Lower lobe of right lung (tissue), 2 donors: ENCODE data around the gene LPGAT1. TPM values are rescaled to one million over a fixed set of nuclear protein-coding genes. Genes with fewer than 3 reads are reported as not detected.

Experiments used
- ATAC-seq, 2 donors: fragments of 200-7000 bp; cut with Tn5 transposase; one replicate each; pipeline ENCODE4 v1.9.1; 2020 to 2022; ENCODE audit warnings: mild to moderate bottlenecking in 2 of 2, moderate library complexity in 2 of 2
- DNase-seq: peaks from one replicate; pipeline ENCODE4 v3.0.0-alpha.2; 2020
- H3K27ac ChIP-seq: fragments of 200-600 bp; one replicate; pipeline ENCODE4 v1.8.0; 2022
- H3K27me3 ChIP-seq: fragments of 200-600 bp; one replicate; pipeline ENCODE4 v1.8.0; 2022; ENCODE audit warnings: low read depth
- H3K36me3 ChIP-seq: fragments of 200-600 bp; one replicate; pipeline ENCODE4 v1.8.0; 2022; ENCODE audit warnings: mild to moderate bottlenecking
- H3K4me1 ChIP-seq: fragments of 200-600 bp; one replicate; pipeline ENCODE4 v1.8.0; 2022
- H3K4me3 ChIP-seq: fragments of 200-600 bp; one replicate; pipeline ENCODE4 v1.8.0; 2022; ENCODE audit warnings: mild to moderate bottlenecking
- H3K9me3 ChIP-seq: fragments of 200-600 bp; one replicate; pipeline ENCODE4 v1.8.0; 2022
- intact Hi-C: fragments of 100-400 bp; cut with DNase I; formaldehyde crosslinking; loops from one replicate; pipeline ENCODE4 v1.11.0; 2022
- total RNA-seq: library from RNA; stranded (reverse); fragmentation: NEBNext Ultra II Directional; extraction: Animal tissue kit (Norgen Biotek cat#: 25700); gene quantifications from one replicate; pipeline ENCODE4 v1.2.1, GENCODE V29; 2021
- TF ChIP-seq, protein P1 (sequence below): fragments of 200-600 bp; IDR thresholded peaks from one replicate; pipeline ENCODE4 v1.8.0; 2022; ENCODE audit warnings: antibody characterized with exemption, mild to moderate bottlenecking
- donor health status: DM: no; HTN: yes; CAD: no; lungs with severe emphysema.

The LPGAT1 gene
- total RNA-seq, 1 donor from 2014 or later, result 34.9 TPM

DNA sequence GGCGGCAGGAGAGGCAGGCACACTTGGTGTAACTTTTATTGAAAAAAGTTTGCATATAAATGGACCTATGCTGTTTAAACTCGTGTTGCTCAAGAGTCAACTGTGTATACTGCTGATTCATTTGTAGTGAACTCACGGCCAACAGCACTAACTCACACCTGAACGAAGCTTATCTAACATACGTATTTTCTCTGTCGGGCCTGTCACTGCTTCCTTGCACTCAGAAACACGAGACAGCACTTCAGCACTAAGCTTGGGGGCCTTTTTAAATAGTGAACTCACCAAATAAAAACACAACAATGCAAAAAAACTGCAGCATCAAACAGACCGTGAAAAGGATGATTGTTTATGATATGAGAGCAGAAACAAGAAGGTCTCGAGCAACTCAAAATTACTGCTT lies 96.2 kb downstream of the LPGAT1 start:
- no peaks in the 10 kb centered on the region for H3K36me3 ChIP-seq
- H3K27me3 ChIP-seq, result no peaks in the 10 kb centered on the region
- H3K27ac ChIP-seq, result no peak overlapping the region
- DNase-seq (no peak), ATAC-seq (no peak)
- H3K4me3 ChIP-seq, result no peak overlapping the region
- H3K9me3 ChIP-seq, result no peaks in the 10 kb centered on the region
- intact Hi-C loops, result no loop called here
- TF ChIP-seq, protein P1, sequence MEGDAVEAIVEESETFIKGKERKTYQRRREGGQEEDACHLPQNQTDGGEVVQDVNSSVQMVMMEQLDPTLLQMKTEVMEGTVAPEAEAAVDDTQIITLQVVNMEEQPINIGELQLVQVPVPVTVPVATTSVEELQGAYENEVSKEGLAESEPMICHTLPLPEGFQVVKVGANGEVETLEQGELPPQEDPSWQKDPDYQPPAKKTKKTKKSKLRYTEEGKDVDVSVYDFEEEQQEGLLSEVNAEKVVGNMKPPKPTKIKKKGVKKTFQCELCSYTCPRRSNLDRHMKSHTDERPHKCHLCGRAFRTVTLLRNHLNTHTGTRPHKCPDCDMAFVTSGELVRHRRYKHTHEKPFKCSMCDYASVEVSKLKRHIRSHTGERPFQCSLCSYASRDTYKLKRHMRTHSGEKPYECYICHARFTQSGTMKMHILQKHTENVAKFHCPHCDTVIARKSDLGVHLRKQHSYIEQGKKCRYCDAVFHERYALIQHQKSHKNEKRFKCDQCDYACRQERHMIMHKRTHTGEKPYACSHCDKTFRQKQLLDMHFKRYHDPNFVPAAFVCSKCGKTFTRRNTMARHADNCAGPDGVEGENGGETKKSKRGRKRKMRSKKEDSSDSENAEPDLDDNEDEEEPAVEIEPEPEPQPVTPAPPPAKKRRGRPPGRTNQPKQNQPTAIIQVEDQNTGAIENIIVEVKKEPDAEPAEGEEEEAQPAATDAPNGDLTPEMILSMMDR, result no peak
- no peaks in the 10 kb centered on the region for H3K4me1 ChIP-seq

DNA sequence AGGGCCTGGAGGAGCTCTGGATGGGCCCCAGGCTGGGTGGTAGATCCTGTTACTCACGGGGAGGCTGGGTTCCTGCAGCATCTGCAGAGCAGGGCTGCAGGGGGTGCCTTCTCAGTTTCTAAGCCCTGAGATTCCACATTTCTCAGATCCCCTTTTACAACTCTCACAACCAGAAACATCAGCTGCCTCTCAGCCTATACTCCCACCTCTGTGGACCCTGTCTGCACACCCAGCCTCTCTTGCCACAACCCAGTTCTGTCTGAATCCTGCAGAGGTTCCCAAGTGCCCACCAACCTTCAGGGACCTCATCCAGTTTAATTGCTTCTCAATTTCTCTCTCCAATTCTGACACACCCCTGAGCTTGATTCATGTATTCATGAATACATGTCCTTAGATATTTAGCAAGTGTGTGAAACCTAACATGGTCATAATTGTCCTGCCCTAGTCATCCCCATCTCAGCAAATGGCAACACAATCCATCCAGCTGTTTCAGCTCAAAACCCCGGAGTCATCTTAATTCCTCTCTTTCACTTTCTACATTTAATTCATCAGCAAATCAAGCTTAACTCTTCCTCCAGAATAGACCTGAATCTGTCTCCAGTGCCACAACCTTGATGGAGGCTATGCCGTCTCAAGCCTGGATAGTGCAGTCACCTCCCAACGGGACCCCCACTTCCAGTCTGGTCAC lies 98.1 kb downstream of the LPGAT1 start:
- Histone ChIP-seq H3K27ac (no peak overlapping the region), H3K4me3 (no peak overlapping the region), H3K9me3 (no peaks in the 10 kb centered on the region), H3K4me1 (no peaks in the 10 kb centered on the region), H3K27me3 (no peaks in the 10 kb centered on the region), H3K36me3 (no peaks in the 10 kb centered on the region)
- intact Hi-C loops, result no loop called here
- ATAC-seq (no peak), DNase-seq (no peak)
- TF ChIP-seq, protein P1, result no peak

DNA sequence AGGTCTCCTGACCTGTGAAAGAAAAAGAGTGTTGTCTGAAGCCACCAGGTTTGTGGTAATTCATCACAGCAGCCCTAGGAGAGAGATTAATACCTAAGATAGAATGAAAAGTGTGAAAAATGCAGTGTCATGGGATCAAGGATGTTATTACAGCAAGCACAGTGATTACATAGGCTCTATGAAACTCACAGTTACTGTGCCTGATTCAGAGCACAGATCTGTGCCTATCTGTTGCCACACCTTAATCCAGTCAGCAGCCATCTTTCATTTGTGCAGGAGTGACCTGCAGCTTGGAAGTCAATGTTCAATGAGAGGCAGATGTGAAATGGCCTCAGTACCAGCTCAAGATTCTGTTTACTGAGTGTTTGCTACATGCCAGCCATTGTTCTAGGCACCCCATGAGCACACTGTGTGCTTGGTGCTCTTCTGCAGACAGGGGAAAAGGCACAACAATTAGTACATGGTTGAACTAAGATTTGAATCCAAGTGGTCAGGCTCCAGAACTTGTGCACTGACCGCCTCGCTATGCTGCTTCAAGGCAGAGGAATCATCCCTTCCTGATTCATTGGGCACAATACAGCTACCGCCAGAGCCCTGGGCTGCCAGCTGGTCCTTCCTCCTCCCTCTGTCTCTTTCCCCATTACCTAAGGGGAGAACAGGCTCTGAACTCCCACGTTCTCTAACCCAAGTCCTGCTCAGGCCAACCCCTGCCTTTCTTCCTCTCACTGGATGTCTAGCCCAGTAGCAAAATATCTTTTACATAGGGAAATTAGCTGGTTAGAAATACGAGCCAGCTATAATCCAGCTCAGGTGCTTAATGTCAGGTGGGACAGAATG lies 98.9 kb downstream of the LPGAT1 start:
- Histone ChIP-seq H3K27ac (no peak overlapping the region), H3K9me3 (no peaks in the 10 kb centered on the region), H3K4me3 (no peak overlapping the region), H3K4me1 (no peaks in the 10 kb centered on the region), H3K36me3 (no peaks in the 10 kb centered on the region), H3K27me3 (no peaks in the 10 kb centered on the region)
- ATAC-seq, result no peak
- TF ChIP-seq, protein P1, result no peak
- DNase-seq, result no peak
- intact Hi-C loops, result no loop called here

DNA sequence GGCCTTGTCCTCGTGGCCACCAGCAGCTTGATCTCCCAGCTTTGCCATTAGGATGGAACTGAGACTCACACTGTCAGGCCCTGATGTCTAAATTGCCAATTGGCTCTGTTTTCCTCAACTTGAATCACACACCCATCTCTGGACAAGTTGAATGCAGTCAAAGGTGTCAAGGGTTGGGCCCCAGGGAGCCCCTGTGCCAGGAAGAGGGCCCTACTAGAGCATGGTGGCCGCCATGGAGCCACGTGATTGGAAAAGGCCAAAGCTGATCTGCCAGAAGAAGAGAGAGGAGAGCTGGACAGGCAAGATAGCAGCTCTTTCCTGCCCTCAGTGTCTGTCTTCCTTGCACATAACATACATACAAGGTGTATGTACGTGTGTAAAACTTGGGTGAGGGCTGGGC lies 100.2 kb downstream of the LPGAT1 start:
- no peak for ATAC-seq
- intact Hi-C loops, result no loop called here

DNA sequence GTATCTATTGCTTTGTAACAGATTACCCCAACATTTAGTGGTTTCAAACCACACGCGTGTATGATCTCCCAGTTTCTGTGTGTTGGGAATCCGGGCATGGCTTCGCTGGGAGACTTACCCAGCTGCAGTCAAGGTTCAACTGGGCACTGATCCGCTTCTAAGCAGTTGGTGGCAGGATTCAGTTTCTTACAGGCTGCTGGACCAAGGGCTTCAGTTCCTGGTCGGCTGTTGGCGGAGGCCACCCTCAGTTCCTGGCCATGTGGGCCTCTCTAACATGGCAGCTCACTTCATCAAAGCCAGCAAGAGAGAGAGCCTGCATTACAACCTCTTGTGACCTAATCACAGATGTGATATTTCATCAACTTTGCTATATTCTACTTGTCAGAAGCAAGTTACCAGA lies 101.3 kb downstream of the LPGAT1 start:
- Histone ChIP-seq H3K27ac (no peak overlapping the region), H3K36me3 (no peaks in the 10 kb centered on the region), H3K9me3 (no peaks in the 10 kb centered on the region), H3K27me3 (no peaks in the 10 kb centered on the region), H3K4me1 (no peaks in the 10 kb centered on the region), H3K4me3 (no peak overlapping the region)
- no peak for ATAC-seq
- TF ChIP-seq, protein P1, result no peak
- no peak for DNase-seq
- intact Hi-C loops, result no loop called here

More for the DNA sequence above, 100.2 kb downstream of the LPGAT1 start:
- no peaks in the 10 kb centered on the region for H3K36me3 ChIP-seq
- TF ChIP-seq, protein P1, result no peak
- no peak overlapping the region for H3K4me3 ChIP-seq
- no peak for DNase-seq
- H3K27ac ChIP-seq, result no peak overlapping the region
- no peaks in the 10 kb centered on the region for H3K9me3 ChIP-seq
- no peaks in the 10 kb centered on the region for H3K27me3 ChIP-seq
- H3K4me1 ChIP-seq, result no peaks in the 10 kb centered on the region
